ENCODE data around the gene FRMPD1. TPM values are rescaled to one million over a fixed set of nuclear protein-coding genes. Genes with fewer than 3 reads are reported as not detected.
A peak's percentile ranks its signal among the peaks of the same experiment; 100 is the strongest.
"Not testable (repeated sequence)": the region's sequence is repeated elsewhere in the genome, so short reads cannot be mapped to it uniquely, and the experiment has no call there.

Gene FRMPD1
- total and polyA plus RNA-seq, 2 of the 13 experiments (the other 11 are each of a cell fraction or from before 2014, with no cell fraction given): not detected

GRCh38 chr9:37760416-37761161 is 109.8 kb downstream of the FRMPD1 start:
- no peak for ATAC-seq
- Histone ChIP-seq H3K27me3 (ENCODE audit: control insufficient read depth in 1 of 2, insufficient read depth in 2 of 2, low read length in 2 of 2) (no peaks in the 10 kb centered on the region), H3K79me2 (ENCODE audit: insufficient read depth, low read length) (no peaks in the 10 kb centered on the region), H3K4me1 (ENCODE audit: insufficient read depth, low read length) (peaks cover 11% of the 10 kb centered on the region), H3K27ac (ENCODE audit: extremely low read length, insufficient read depth, low read length) (no peak overlapping the region), H3K9ac (ENCODE audit: insufficient read depth, low read depth, low read length) (no peak overlapping the region), H4K20me1 (ENCODE audit: insufficient read depth, low read length) (no peaks in the 10 kb centered on the region), H3K36me3 (replicated peaks in 1 of 2; ENCODE audit: control insufficient read depth in 1 of 2, insufficient read depth in 2 of 2, low read length in 2 of 2) (peaks cover 2% of the 10 kb centered on the region in 2 experiments; a peak in 1 of 5 replicates), H3K4me3 (replicated peaks in 1 of 3; ENCODE audit: insufficient read depth in 1 of 3, low read depth in 2 of 3, low read length in 3 of 3) (no peak overlapping the region), H2AFZ (ENCODE audit: low read length) (no peak overlapping the region), H3K4me2 (ENCODE audit: low read depth, low read length) (no peak overlapping the region), H3K9me3 (ENCODE audit: low read length) (no peaks in the 10 kb centered on the region)
- 75% methylated on average over 7 of the region's 7 CpGs for WGBS (ENCODE audit: low lambda C conversion rate)
- ChIA-PET POLR2A (no interaction called here), CTCF (ENCODE audit: low intra/inter-chr PET ratio, low total read pairs) (no interaction called here)
- no TSS peak for BruUV-seq (replicated peaks)
- TF ChIP-seq MED8 (CRISPR knock-in tag; IDR thresholded peaks at IDR 0.05; ENCODE audit: insufficient replicate concordance) (no peak), EZH2 (conservative IDR thresholded peaks at IDR 0.05; ENCODE audit: low read depth, low read length) (no peak), ZMAT3 (CRISPR knock-in tag; conservative IDR thresholded peaks at IDR 0.05) (no peak), ZFP37 (CRISPR knock-in tag; IDR thresholded peaks at IDR 0.05; ENCODE audit: borderline replicate concordance) (no peak), SETDB1 (CRISPR knock-in tag; IDR thresholded peaks at IDR 0.05; ENCODE audit: borderline replicate concordance) (no peak), ONECUT2 (CRISPR knock-in tag; IDR thresholded peaks at IDR 0.05) (no peak)
- TF ChIP-seq, protein P1, sequence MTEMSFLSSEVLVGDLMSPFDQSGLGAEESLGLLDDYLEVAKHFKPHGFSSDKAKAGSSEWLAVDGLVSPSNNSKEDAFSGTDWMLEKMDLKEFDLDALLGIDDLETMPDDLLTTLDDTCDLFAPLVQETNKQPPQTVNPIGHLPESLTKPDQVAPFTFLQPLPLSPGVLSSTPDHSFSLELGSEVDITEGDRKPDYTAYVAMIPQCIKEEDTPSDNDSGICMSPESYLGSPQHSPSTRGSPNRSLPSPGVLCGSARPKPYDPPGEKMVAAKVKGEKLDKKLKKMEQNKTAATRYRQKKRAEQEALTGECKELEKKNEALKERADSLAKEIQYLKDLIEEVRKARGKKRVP (CRISPR knock-in tag; IDR thresholded peaks at IDR 0.05): no peak
- DNase-seq (ENCODE audit: low spot score): peak; percentile 20
- FAIRE-seq: no peak
- in situ Hi-C loops (cut with HindIII; ENCODE audit: extremely low pct_ligation_motif_present, low pct_unique_long_range_greater_than_20kb) (no loop called here), intact Hi-C loops (cut with micrococcal nuclease; ENCODE audit: unreplicated experiment) (no loop called here)

- H3K27ac ChIP-seq (ENCODE audit: extremely low read length, insufficient read depth, low read length): no peak overlapping the region
- ChIA-PET POLR2A (no interaction called here), CTCF (ENCODE audit: low intra/inter-chr PET ratio, low total read pairs) (no interaction called here)
- ATAC-seq (no peak), FAIRE-seq (no peak), DNase-seq (ENCODE audit: low spot score) (no peak)
- BruUV-seq (replicated peaks): no TSS peak
- no peaks in the 10 kb centered on the region for H3K9me3 ChIP-seq (ENCODE audit: low read length)
- intact Hi-C loops (cut with micrococcal nuclease; ENCODE audit: unreplicated experiment) (no loop called here), in situ Hi-C loops (cut with HindIII; ENCODE audit: extremely low pct_ligation_motif_present, low pct_unique_long_range_greater_than_20kb) (no loop called here)
- no peaks in the 10 kb centered on the region for H3K79me2 ChIP-seq (ENCODE audit: insufficient read depth, low read length)
- TF ChIP-seq RBAK (CRISPR knock-in tag; IDR thresholded peaks at IDR 0.05) (no peak), NR2F6 (IDR thresholded peaks at IDR 0.05) (no peak), NR2F6 (CRISPR knock-in tag; IDR thresholded peaks at IDR 0.05) (no peak), RAD51 (IDR thresholded peaks at IDR 0.05; ENCODE audit: borderline replicate concordance) (no peak), RFX5 (IDR thresholded peaks at IDR 0.05; ENCODE audit: low read depth, low read length) (no peak)
- peaks cover 9% of the 10 kb centered on the region; the same call in 1 of the 2 replicates for H3K4me1 ChIP-seq (ENCODE audit: insufficient read depth, low read length)
- H3K4me2 ChIP-seq (ENCODE audit: low read depth, low read length): no peak overlapping the region
- H2AFZ ChIP-seq (ENCODE audit: low read length): no peak overlapping the region
- H3K4me3 ChIP-seq (replicated peaks in 1 of 3; ENCODE audit: insufficient read depth in 1 of 3, low read depth in 2 of 3, low read length in 3 of 3): no peak overlapping the region
- no peaks in the 10 kb centered on the region for H4K20me1 ChIP-seq (ENCODE audit: insufficient read depth, low read length)
- WGBS (ENCODE audit: low lambda C conversion rate): 66% methylated on average over 3 of the region's 3 CpGs
- no peak overlapping the region for H3K9ac ChIP-seq (ENCODE audit: insufficient read depth, low read depth, low read length)
- no peaks in the 10 kb centered on the region for H3K27me3 ChIP-seq (ENCODE audit: control insufficient read depth in 1 of 2, insufficient read depth in 2 of 2, low read length in 2 of 2)
- H3K36me3 ChIP-seq (replicated peaks in 1 of 2; ENCODE audit: control insufficient read depth in 1 of 2, insufficient read depth in 2 of 2, low read length in 2 of 2): peaks cover 2% of the 10 kb centered on the region in 2 experiments; a peak in 1 of 5 replicates
Measured at GRCh38 chr9:37761511-37761910, 110.8 kb downstream of the FRMPD1 start.

GRCh38 chr9:37765263-37765662 is 114.5 kb downstream of the FRMPD1 start:
- H3K27me3 ChIP-seq (ENCODE audit: control insufficient read depth in 1 of 2, insufficient read depth in 2 of 2, low read length in 2 of 2); H3K4me3 ChIP-seq (replicated peaks in 1 of 3; ENCODE audit: insufficient read depth in 1 of 3, low read depth in 2 of 3, low read length in 3 of 3); CTCF ChIA-PET (ENCODE audit: low intra/inter-chr PET ratio, low total read pairs); H3K9ac ChIP-seq (ENCODE audit: insufficient read depth, low read depth, low read length); H4K20me1 ChIP-seq (ENCODE audit: insufficient read depth, low read length); H3K4me2 ChIP-seq (ENCODE audit: low read depth, low read length); DNase-seq (ENCODE audit: low spot score); POLR2A ChIA-PET; intact Hi-C loops (cut with micrococcal nuclease; ENCODE audit: unreplicated experiment); H3K9me3 ChIP-seq (ENCODE audit: low read length); ATAC-seq; H3K4me1 ChIP-seq (ENCODE audit: insufficient read depth, low read length); H3K27ac ChIP-seq (ENCODE audit: extremely low read length, insufficient read depth, low read length); H3K79me2 ChIP-seq (ENCODE audit: insufficient read depth, low read length); FAIRE-seq; H3K36me3 ChIP-seq (replicated peaks in 1 of 2; ENCODE audit: control insufficient read depth in 1 of 2, insufficient read depth in 2 of 2, low read length in 2 of 2); in situ Hi-C loops (cut with HindIII; ENCODE audit: extremely low pct_ligation_motif_present, low pct_unique_long_range_greater_than_20kb); BruUV-seq (replicated peaks); H2AFZ ChIP-seq (ENCODE audit: low read length): not testable (repeated sequence)
- 92% methylated on average over 6 of the region's 6 CpGs for WGBS (ENCODE audit: low lambda C conversion rate)

All from HepG2 (cell line).